Measurements from ENCODE around the gene WIPF2. TPM values are rescaled to one million over a fixed set of nuclear protein-coding genes. Genes with fewer than 3 reads are reported as not detected.

WIPF2 gene
- total and polyA plus RNA-seq, 2 of the 8 experiments (the other 6 are each of a cell fraction or from before 2014, with no cell fraction given): 6.9 to 25.3 TPM

- H3K14ac ChIP-seq (ENCODE audit: insufficient read length): no peak overlapping the region
- no peak overlapping the region for H2BK15ac ChIP-seq (ENCODE audit: low read length)
- no peaks in the 10 kb centered on the region for H3K23me2 ChIP-seq (ENCODE audit: low read depth, low read length)
- H3K27me3 ChIP-seq (replicated peaks in 1 of 4; ENCODE audit: control insufficient read depth in 3 of 4, extremely low read depth in 1 of 4, insufficient read depth in 3 of 4, low read length in 3 of 4): no peaks in the 10 kb centered on the region
- peaks cover 0 to 31% of the 10 kb centered on the region in 2 experiments; a peak in 2 of 4 replicates for H3K79me2 ChIP-seq (ENCODE audit: control insufficient read depth in 1 of 2, insufficient read depth in 2 of 2, low read length in 2 of 2)
- H3K9me3 ChIP-seq (ENCODE audit: insufficient read depth in 2 of 2, low read depth in 1 of 2, low read length in 1 of 2): no peaks in the 10 kb centered on the region
- no peak overlapping the region for H2BK20ac ChIP-seq (ENCODE audit: low read length)
- ChIA-PET CTCF (ENCODE audit: partially characterized antibody) (interaction anchor here (0.6 to 1.2 kb wide), 3 partner anchors 27 to 1798 kb away, joined by 3 to 4 read pairs (median 4); no protein-coding TSS in a partner anchor), POLR2A (ENCODE audit: partially characterized antibody) (interaction anchor here (1.1 to 1.3 kb wide), 3 partner anchors 38 to 290 kb away, joined by 3 to 6 read pairs (median 4); no protein-coding TSS in a partner anchor)
- H3K23ac ChIP-seq (ENCODE audit: insufficient read length): no peak overlapping the region
- H3K56ac ChIP-seq (replicated peaks; ENCODE audit: insufficient read length, low read depth, low read length): no peak overlapping the region
- no peak overlapping the region for H4K8ac ChIP-seq (ENCODE audit: extremely low read depth, insufficient read depth, low read length)
- H2AFZ ChIP-seq (ENCODE audit: low read length): no peak overlapping the region
- no peak overlapping the region for H3K4me2 ChIP-seq (ENCODE audit: insufficient read depth in 1 of 2, low read depth in 2 of 2, low read length in 2 of 2)
- no peaks in the 10 kb centered on the region for H3K4me1 ChIP-seq (replicated peaks in 1 of 4; ENCODE audit: control insufficient read depth in 3 of 4, insufficient read depth in 4 of 4, low read length in 3 of 4)
- no peak overlapping the region for H2BK120ac ChIP-seq (replicated peaks; ENCODE audit: low read depth, low read length)
- H3K36me3 ChIP-seq (ENCODE audit: control insufficient read depth in 2 of 4, insufficient read depth in 4 of 4, low read length in 3 of 4): no peaks in the 10 kb centered on the region
- WGBS, 2 experiments (ENCODE audit: extremely low coverage in 1 of 2, insufficient coverage in 1 of 2, insufficient read length in 1 of 2, insufficient replicate concordance in 2 of 2, low coverage in 1 of 2, low lambda C conversion rate in 2 of 2, missing lambda C conversion rate in 1 of 2): 93% methylated on average over 3 of the region's 3 CpGs; no CpG with 5 or more reads in 1 of the 2 experiments
- no peak overlapping the region for H4K5ac ChIP-seq (ENCODE audit: insufficient read length, low read depth, low read length)
- H2BK12ac ChIP-seq (ENCODE audit: low read depth, low read length): no peak overlapping the region
- peaks cover 0 to 2% of the 10 kb centered on the region in 2 experiments for H4K20me1 ChIP-seq (replicated peaks in 1 of 2; ENCODE audit: control insufficient read depth in 1 of 2, insufficient read depth in 2 of 2, low read length in 2 of 2)
- FAIRE-seq: no peak
- H4K91ac ChIP-seq (replicated peaks; ENCODE audit: insufficient read length, low read length): no peak overlapping the region
- no peak overlapping the region for H3K9ac ChIP-seq (replicated peaks in 1 of 4; ENCODE audit: extremely low read depth in 1 of 4, low read depth in 3 of 4, low read length in 3 of 4)
- H3K4ac ChIP-seq (replicated peaks; ENCODE audit: insufficient read length, low read depth, low read length): no peak overlapping the region
- H3K27ac ChIP-seq (ENCODE audit: low read depth, low read length): no peak overlapping the region
- no peak overlapping the region for H3K4me3 ChIP-seq (ENCODE audit: extremely low read depth in 1 of 4, insufficient read depth in 2 of 4, low read depth in 3 of 4, low read length in 4 of 4)
- DNase-seq (ENCODE audit: low read depth in 1 of 2, low spot score in 2 of 2): no peak
- H2AK5ac ChIP-seq (ENCODE audit: low read depth, low read length): no peak overlapping the region
- no peak overlapping the region for H2BK5ac ChIP-seq (ENCODE audit: low read depth, low read length)
- H3K18ac ChIP-seq (ENCODE audit: extremely low read depth, low read length): no peak overlapping the region
- peaks cover 3% of the 10 kb centered on the region; the same call in 1 of the 2 replicates for H3K79me1 ChIP-seq (ENCODE audit: low read depth, low read length)
- no peak for TF ChIP-seq JUND (IDR thresholded peaks at IDR 0.05; ENCODE audit: low read length)
- TF ChIP-seq BACH1 (IDR thresholded peaks at IDR 0.05; ENCODE audit: low read length): no peak
- no peak for TF ChIP-seq USF2 (IDR thresholded peaks at IDR 0.05; ENCODE audit: low read length)
- TF ChIP-seq EGR1 (IDR thresholded peaks at IDR 0.05; ENCODE audit: borderline replicate concordance, low read depth, low read length): no peak
- TF ChIP-seq BRCA1 (IDR thresholded peaks at IDR 0.05; ENCODE audit: low read depth, low read length): no peak
- TF ChIP-seq SAP30 (IDR thresholded peaks at IDR 0.05; ENCODE audit: insufficient read depth, insufficient replicate concordance, low read length): no peak
Measured at GRCh38 chr17:40243761-40244160, 24.7 kb downstream of the WIPF2 start.
